Adrenal gland (tissue), 12 donors: ENCODE measurements around the gene SELENOK. TPM values are rescaled to one million over a fixed set of nuclear protein-coding genes. Genes with fewer than 3 reads are reported as not detected.
A peak's percentile ranks its signal among the peaks of the same experiment; 100 is the strongest.

ENCODE experiments used
- DNase-seq, 7 donors: peaks; one replicate each; pipeline ENCODE4 v3.0.0-alpha.2; 2019 to 2020
- H3K27ac ChIP-seq, 5 donors: fragments of 200-600 bp; sonication (generic) in 4 of 5; 1 replicate in 3 of 5; 2 replicates in 2 of 5; pipeline versions ENCODE4 v1.5.1 to v1.8.0; 2016 to 2020; ENCODE audit warnings: mild to moderate bottlenecking in 1 of 5
- H3K27me3 ChIP-seq: fragments of 200-600 bp; 2 replicates; pipeline ENCODE4 v1.8.0; 2021
- H3K36me3 ChIP-seq, 2 donors: fragments of 200-600 bp; replicated peaks in 1 of 2; 1 replicate in 1 of 2; 2 replicates in 1 of 2; pipeline versions ENCODE4 v1.5.1 to v1.8.0; 2018 to 2022
- H3K4me1 ChIP-seq, 2 donors: fragments of 200-600 bp; replicated peaks in 1 of 2; 1 replicate in 1 of 2; 2 replicates in 1 of 2; pipeline versions ENCODE4 v1.5.1 to v1.8.0; 2018 to 2021
- H3K4me3 ChIP-seq, 4 donors: fragments of 200-600 bp; sonication (generic) in 3 of 4; one replicate each; pipeline ENCODE4 v1.5.1; 2016 to 2018
- H3K9me3 ChIP-seq, 3 donors: fragments of 200-600 bp; sonication (generic) in 1 of 3; replicated peaks in 1 of 3; 1 replicate in 2 of 3; 2 replicates in 1 of 3; pipeline versions ENCODE4 v1.5.1 to v1.8.0; 2016 to 2021
- POLR2A ChIP-seq, 2 donors: fragments of 450-650 bp; IDR thresholded peaks; one replicate each; pipeline ENCODE4 v1.6.1; 2017; ENCODE audit warnings: antibody characterized with exemption in 2 of 2, mild to moderate bottlenecking in 2 of 2, moderate library complexity in 1 of 2
- whole genome bisulfite sequencing, 4 donors: extraction: QIAGEN DNeasy Blood & Tissue Kit in 2 of 4; methylation state at CpG; one replicate each; pipeline versions ENCODE4 v1.1.5 to v1.1.7; 2013 to 2017; 5-methylcytosine and 5-hydroxymethylcytosine counted together
- intact Hi-C, 2 donors: fragments of 100-400 bp; cut with DNase I; formaldehyde crosslinking; loops; one replicate each; pipeline versions ENCODE4 v1.14.1 to v1.15.0; 2022 to 2023
- polyA plus RNA-seq, 3 donors: library from polyadenylated mRNA; stranded (reverse); fragments of 200-250 nt in 2 of 3; fragments of 350-450 nt in 1 of 3; fragmentation: Illumina TruSeq in 1 of 3; extraction: RNeasy Lipid Tissue Mini Kit (QIAGEN cat#74804) in 1 of 3; gene quantifications; one replicate each; pipeline ENCODE4 v1.2.3, GENCODE V29; 2013 to 2014
- total RNA-seq, 9 donors: library from RNA; depleted of rRNA in 4 of 9; stranded (reverse); fragments of >200 nt in 4 of 9; fragments of 120-200 nt in 1 of 9; fragmentation: NEBNext Ultra II Directional in 1 of 9; extraction: Animal tissue kit (Norgen Biotek cat#: 25700) in 1 of 9; gene quantifications; one replicate each; pipeline versions ENCODE4 v1.1.0 to v1.2.4, GENCODE V29; 2013 to 2023
- TF ChIP-seq, protein P1 (sequence below), 6 experiments: fragments of 450-650 bp in 4 of 6; fragments of 200-600 bp in 2 of 6; sonication (generic) in 1 of 6; IDR thresholded peaks; 1 replicate in 5 of 6; 2 replicates in 1 of 6; pipeline versions ENCODE4 v1.5.1 to v1.8.0; 2016 to 2021; ENCODE audit warnings: antibody characterized with exemption in 6 of 6, mild to moderate bottlenecking in 2 of 6, moderate library complexity in 1 of 6
- donor health status: healthy with polysubstance abuse.
- donor health status: Bipolar disorder and iron deficiency.
- donor health status: DM: yes; HTN: yes; CAD: no.
- donor health status: DM: no; HTN: no; CAD: no.
- donor health status: DM: no; HTN: no; CAD: no.
- donor health status: DM: yes; HTN: yes; CAD: no.

Gene SELENOK
- total and polyA plus RNA-seq, 12 donors, result 36.2 to 203 (median 67.3) TPM

DNA sequence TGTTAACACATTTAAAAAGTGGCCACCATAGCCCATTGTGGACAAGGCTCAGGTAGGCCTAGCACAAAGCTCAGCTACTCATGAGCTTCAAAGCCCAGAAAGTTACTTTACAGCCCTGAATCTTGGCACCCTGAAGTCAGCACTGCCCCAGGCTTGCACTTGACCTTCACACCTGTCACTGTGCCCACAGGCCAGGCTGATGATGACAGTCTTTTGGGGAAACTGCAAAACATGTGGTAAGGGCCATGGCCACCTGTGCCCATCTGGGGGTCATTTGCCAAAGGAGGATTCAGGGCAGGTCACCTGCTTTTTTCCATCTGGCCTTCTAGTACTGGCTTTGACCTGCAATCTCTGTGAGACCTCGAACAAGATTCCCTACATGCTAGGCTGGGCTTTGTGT lies 56.4 kb downstream of the SELENOK start:
- Histone ChIP-seq H3K27ac (no peak overlapping the region), H3K27me3 (no peaks in the 10 kb centered on the region), H3K9me3 (no peaks in the 10 kb centered on the region), H3K4me3 (no peak overlapping the region), H3K36me3 (no peaks in the 10 kb centered on the region), H3K4me1 (no peaks in the 10 kb centered on the region)
- 78 to 88% (median 84%) methylated on average over 1 of the region's 1 CpG for WGBS, 4 donors
- peak in 1 of 7 donors; percentile 45 for DNase-seq
- intact Hi-C loops, result no loop called here
- TF ChIP-seq, protein P1, sequence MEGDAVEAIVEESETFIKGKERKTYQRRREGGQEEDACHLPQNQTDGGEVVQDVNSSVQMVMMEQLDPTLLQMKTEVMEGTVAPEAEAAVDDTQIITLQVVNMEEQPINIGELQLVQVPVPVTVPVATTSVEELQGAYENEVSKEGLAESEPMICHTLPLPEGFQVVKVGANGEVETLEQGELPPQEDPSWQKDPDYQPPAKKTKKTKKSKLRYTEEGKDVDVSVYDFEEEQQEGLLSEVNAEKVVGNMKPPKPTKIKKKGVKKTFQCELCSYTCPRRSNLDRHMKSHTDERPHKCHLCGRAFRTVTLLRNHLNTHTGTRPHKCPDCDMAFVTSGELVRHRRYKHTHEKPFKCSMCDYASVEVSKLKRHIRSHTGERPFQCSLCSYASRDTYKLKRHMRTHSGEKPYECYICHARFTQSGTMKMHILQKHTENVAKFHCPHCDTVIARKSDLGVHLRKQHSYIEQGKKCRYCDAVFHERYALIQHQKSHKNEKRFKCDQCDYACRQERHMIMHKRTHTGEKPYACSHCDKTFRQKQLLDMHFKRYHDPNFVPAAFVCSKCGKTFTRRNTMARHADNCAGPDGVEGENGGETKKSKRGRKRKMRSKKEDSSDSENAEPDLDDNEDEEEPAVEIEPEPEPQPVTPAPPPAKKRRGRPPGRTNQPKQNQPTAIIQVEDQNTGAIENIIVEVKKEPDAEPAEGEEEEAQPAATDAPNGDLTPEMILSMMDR (IDR thresholded peaks at IDR 0.05), result no peak
- TF ChIP-seq POLR2A (IDR thresholded peaks at IDR 0.05), result no peak

DNA sequence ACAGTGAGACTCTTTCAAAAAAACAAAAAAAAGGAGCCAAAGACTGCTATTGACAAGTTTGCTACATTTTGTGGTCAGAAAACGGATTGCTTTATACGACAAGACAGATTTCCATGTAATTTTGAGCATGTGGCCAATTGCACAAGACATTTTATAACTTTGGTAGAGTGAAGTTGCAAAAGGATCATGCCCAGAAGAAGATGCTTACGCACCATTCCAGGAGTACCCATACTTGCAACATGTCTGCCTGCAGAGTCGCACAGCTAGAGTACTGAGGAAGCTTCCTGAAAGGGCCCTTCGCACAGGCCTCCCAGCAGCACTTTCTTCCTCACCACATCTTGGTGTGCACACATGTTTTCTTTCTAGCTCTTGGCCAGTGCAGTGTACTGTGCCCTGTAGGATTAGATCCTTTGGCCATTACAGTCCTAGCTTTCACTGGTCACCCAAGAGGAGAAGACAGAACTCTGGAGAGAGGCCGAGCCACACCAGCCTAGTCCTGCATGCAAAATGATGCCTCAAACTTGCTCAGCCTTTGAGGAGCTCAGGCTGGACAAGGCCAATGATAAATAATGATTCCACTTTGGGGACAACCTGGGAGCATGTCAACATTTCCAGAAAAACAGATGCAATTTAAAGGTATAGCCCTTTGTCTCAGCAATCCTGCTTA lies 57.1 kb downstream of the SELENOK start:
- Histone ChIP-seq H3K4me1 (no peaks in the 10 kb centered on the region), H3K4me3 (no peak overlapping the region), H3K9me3 (no peaks in the 10 kb centered on the region), H3K27ac (no peak overlapping the region), H3K36me3 (no peaks in the 10 kb centered on the region), H3K27me3 (no peaks in the 10 kb centered on the region)
- peak in 1 of 7 donors; percentile 39 for DNase-seq
- 90 to 95% (median 94%) methylated on average over 6 of the region's 6 CpGs for WGBS, 4 donors
- no peak for TF ChIP-seq POLR2A (IDR thresholded peaks at IDR 0.05)
- TF ChIP-seq, protein P1 (IDR thresholded peaks at IDR 0.05), result no peak
- intact Hi-C loops, result no loop called here

Other genes with a start within 250 kb of the SELENOK start
- gene CHDH, start 45.4 kb downstream of the SELENOK start, total RNA-seq, result 10 to 100 TPM in 4 of 9 donors, 1 to 10 TPM in 4, under 1 TPM in 1; 0.17 to 29.6 (median 5.4) TPM
- 1 to 10 TPM; 1.1 to 6.0 (median 3.0) TPM for gene CHDH, start 45.4 kb downstream of the SELENOK start, polyA plus RNA-seq
- gene IL17RB, start 45.3 kb downstream of the SELENOK start, total RNA-seq, result 10 to 100 TPM in 1 of 9 donors, 1 to 10 TPM in 5, under 1 TPM in 3; 0.35 to 12.0 (median 1.6) TPM
- gene IL17RB, start 45.3 kb downstream of the SELENOK start, polyA plus RNA-seq, result 1 to 10 TPM in 2 of 3 donors, under 1 TPM in 1; 0.70 to 7.0 (median 4.9) TPM
- 10 to 100 TPM in 8 of 9 donors, 1 to 10 TPM in 1; 5.8 to 42.2 (median 22.1) TPM for gene ACTR8, start 9.7 kb downstream of the SELENOK start, total RNA-seq
- gene ACTR8, start 9.7 kb downstream of the SELENOK start, polyA plus RNA-seq, result 10 to 100 TPM; 17.8 to 20.4 (median 18.9) TPM
- 1 to 10 TPM in 5 of 9 donors, under 1 TPM in 3, not detected in 1; 0.26 to 7.6 (median 2.1) TPM for gene CACNA2D3, start 230.7 kb upstream of the SELENOK start, total RNA-seq
- 10 to 100 TPM in 1 of 3 donors, 1 to 10 TPM in 2; 2.2 to 13.7 (median 5.1) TPM for gene CACNA2D3, start 230.7 kb upstream of the SELENOK start, polyA plus RNA-seq